Activated naive CD4-positive, alpha-beta T cell treated with anti-CD3 and anti-CD28 coated beads for 36 hours (primary cell): Measurements from ENCODE around the gene SDCCAG8. TPM values are rescaled to one million over a fixed set of nuclear protein-coding genes. Genes with fewer than 3 reads are reported as not detected.

Experiments
- CTCF ChIA-PET: fragments of 350-600 bp; sonication (Branson Sonifier 250); formaldehyde crosslinking; loops from one replicate; lab custom pipeline; 2021; ENCODE audit warnings: antibody characterized with exemption; lab: Charles Lee
- DNase-seq: peaks from one replicate; pipeline ENCODE4 v3.0.0-alpha.2; 2020
- H3K27ac Mint-ChIP-seq: one replicate; pipeline ENCODE4 v1.8.0; 2021; ENCODE audit warnings: mild to moderate bottlenecking, mixed read lengths
- H3K27me3 Mint-ChIP-seq: one replicate; pipeline ENCODE4 v1.8.0; 2021; ENCODE audit warnings: low read depth, mixed read lengths
- H3K36me3 Mint-ChIP-seq: one replicate; pipeline ENCODE4 v1.8.0; 2021; ENCODE audit warnings: low read depth, mixed read lengths
- H3K4me1 Mint-ChIP-seq: one replicate; pipeline ENCODE4 v1.8.0; 2021; ENCODE audit warnings: low read depth, mixed read lengths
- H3K4me3 Mint-ChIP-seq: one replicate; pipeline ENCODE4 v1.8.0; 2021; ENCODE audit warnings: mild to moderate bottlenecking, moderate library complexity, mixed read lengths
- H3K9me3 Mint-ChIP-seq: one replicate; pipeline ENCODE4 v1.8.0; 2021; ENCODE audit warnings: mixed read lengths
- intact Hi-C: fragments of 100-400 bp; cut with micrococcal nuclease; formaldehyde crosslinking; loops from one replicate; pipeline ENCODE4 v1.15.1; 2023
- total RNA-seq, 2 experiments: library from RNA; stranded (reverse); gene quantifications; one replicate each; pipeline ENCODE4 v1.2.3, GENCODE V29; 2021

The SDCCAG8 gene
- total RNA-seq, 2 experiments from 2014 or later: 24.5 to 29.9 TPM

GRCh38 chr1:243292117-243292516 is 36.3 kb downstream of the SDCCAG8 start:
- Mint-ChIP-seq H3K4me3 (no peak overlapping the region), H3K27me3 (no peaks in the 10 kb centered on the region), H3K9me3 (peaks cover 26% of the 10 kb centered on the region), H3K36me3 (peaks cover 76% of the 10 kb centered on the region), H3K4me1 (peaks cover 33% of the 10 kb centered on the region), H3K27ac (no peak overlapping the region)
- CTCF ChIA-PET: no interaction called here
- intact Hi-C loops: no loop called here
- DNase-seq: no peak

GRCh38 chr1:243293941-243294722 is 38.3 kb downstream of the SDCCAG8 start:
- Mint-ChIP-seq H3K4me1 (peaks cover 19% of the 10 kb centered on the region), H3K9me3 (peaks cover 26% of the 10 kb centered on the region), H3K27ac (peak overlapping the region; percentile 73), H3K27me3 (no peaks in the 10 kb centered on the region), H3K4me3 (no peak overlapping the region), H3K36me3 (peaks cover 77% of the 10 kb centered on the region)
- no peak for DNase-seq
- CTCF ChIA-PET: interaction anchor here (0.6 kb wide), 1 partner anchor 1148 kb away, joined by 3 read pairs; no protein-coding TSS in a partner anchor
- intact Hi-C loops: no loop called here

GRCh38 chr1:243294723-243295121 is 38.9 kb downstream of the SDCCAG8 start:
- Mint-ChIP-seq H3K27ac (peak overlapping the region; percentile 73), H3K36me3 (peaks cover 75% of the 10 kb centered on the region), H3K9me3 (peaks cover 26% of the 10 kb centered on the region), H3K4me3 (no peak overlapping the region), H3K4me1 (peaks cover 19% of the 10 kb centered on the region), H3K27me3 (no peaks in the 10 kb centered on the region)
- CTCF ChIA-PET: no interaction called here
- DNase-seq: no peak
- intact Hi-C loops: loop anchor here (1.0 kb wide), 1 partner anchor 7 kb away; no protein-coding TSS in a partner anchor

- Mint-ChIP-seq H3K9me3 (peaks cover 13% of the 10 kb centered on the region), H3K36me3 (peaks cover 56% of the 10 kb centered on the region), H3K4me1 (peaks cover 16% of the 10 kb centered on the region), H3K27ac (no peak overlapping the region), H3K4me3 (no peak overlapping the region), H3K27me3 (no peaks in the 10 kb centered on the region)
- intact Hi-C loops: no loop called here
- DNase-seq: no peak
- CTCF ChIA-PET: no interaction called here
Observed at GRCh38 chr1:243299069-243299468, 43.2 kb downstream of the SDCCAG8 start.

GRCh38 chr1:243301059-243301458 is 45.2 kb downstream of the SDCCAG8 start:
- Mint-ChIP-seq H3K9me3 (peaks cover 5% of the 10 kb centered on the region), H3K36me3 (peaks cover 41% of the 10 kb centered on the region), H3K27me3 (no peaks in the 10 kb centered on the region), H3K27ac (no peak overlapping the region), H3K4me1 (peaks cover 2% of the 10 kb centered on the region), H3K4me3 (no peak overlapping the region)
- CTCF ChIA-PET: no interaction called here
- DNase-seq: no peak
- intact Hi-C loops: no loop called here

GRCh38 chr1:243311809-243312208 is 56.0 kb downstream of the SDCCAG8 start:
- peaks cover 17% of the 10 kb centered on the region for H3K36me3 Mint-ChIP-seq
- no peak overlapping the region for H3K27ac Mint-ChIP-seq
- no peaks in the 10 kb centered on the region for H3K9me3 Mint-ChIP-seq
- no peak overlapping the region for H3K4me3 Mint-ChIP-seq
- CTCF ChIA-PET: no interaction called here
- H3K27me3 Mint-ChIP-seq: no peaks in the 10 kb centered on the region
- intact Hi-C loops: no loop called here
- no peak for DNase-seq
- peaks cover 13% of the 10 kb centered on the region for H3K4me1 Mint-ChIP-seq

GRCh38 chr1:243312952-243313634 is 57.3 kb downstream of the SDCCAG8 start:
- Mint-ChIP-seq H3K4me1 (peaks cover 13% of the 10 kb centered on the region), H3K27me3 (no peaks in the 10 kb centered on the region), H3K4me3 (no peak overlapping the region), H3K27ac (no peak overlapping the region), H3K9me3 (no peaks in the 10 kb centered on the region), H3K36me3 (peaks cover 15% of the 10 kb centered on the region)
- intact Hi-C loops: no loop called here
- CTCF ChIA-PET: no interaction called here
- no peak for DNase-seq

- Mint-ChIP-seq H3K27me3 (no peaks in the 10 kb centered on the region), H3K4me3 (no peak overlapping the region), H3K9me3 (no peaks in the 10 kb centered on the region), H3K27ac (no peak overlapping the region), H3K4me1 (peaks cover 13% of the 10 kb centered on the region), H3K36me3 (peaks cover 11% of the 10 kb centered on the region)
- no peak for DNase-seq
- CTCF ChIA-PET: interaction anchor here (0.5 kb wide), 1 partner anchor 398 kb away, joined by 3 read pairs; no protein-coding TSS in a partner anchor
- intact Hi-C loops: no loop called here
Observed at GRCh38 chr1:243313635-243314536, 58.0 kb downstream of the SDCCAG8 start.

GRCh38 chr1:243315455-243315854 is 59.6 kb downstream of the SDCCAG8 start:
- H3K36me3 Mint-ChIP-seq: peaks cover 14% of the 10 kb centered on the region
- H3K9me3 Mint-ChIP-seq: no peaks in the 10 kb centered on the region
- H3K27ac Mint-ChIP-seq: no peak overlapping the region
- no peak for DNase-seq
- CTCF ChIA-PET: no interaction called here
- intact Hi-C loops: no loop called here
- no peaks in the 10 kb centered on the region for H3K27me3 Mint-ChIP-seq
- peaks cover 13% of the 10 kb centered on the region for H3K4me1 Mint-ChIP-seq
- H3K4me3 Mint-ChIP-seq: no peak overlapping the region

- CTCF ChIA-PET: interaction anchor here (0.7 kb wide), 1 partner anchor 840 kb away, joined by 3 read pairs; no protein-coding TSS in a partner anchor
- H3K27ac Mint-ChIP-seq: no peak overlapping the region
- H3K9me3 Mint-ChIP-seq: no peaks in the 10 kb centered on the region
- intact Hi-C loops: no loop called here
- DNase-seq: no peak
- H3K4me1 Mint-ChIP-seq: peaks cover 13% of the 10 kb centered on the region
- no peaks in the 10 kb centered on the region for H3K27me3 Mint-ChIP-seq
- no peak overlapping the region for H3K4me3 Mint-ChIP-seq
- peaks cover 14% of the 10 kb centered on the region for H3K36me3 Mint-ChIP-seq
Observed at GRCh38 chr1:243315893-243316292, 60.1 kb downstream of the SDCCAG8 start.

- H3K4me1 Mint-ChIP-seq: peaks cover 13% of the 10 kb centered on the region
- H3K27ac Mint-ChIP-seq: no peak overlapping the region
- no peak for DNase-seq
- H3K36me3 Mint-ChIP-seq: peaks cover 14% of the 10 kb centered on the region
- CTCF ChIA-PET: interaction anchor here (0.7 kb wide), 1 partner anchor 840 kb away, joined by 3 read pairs; no protein-coding TSS in a partner anchor
- H3K27me3 Mint-ChIP-seq: no peaks in the 10 kb centered on the region
- H3K4me3 Mint-ChIP-seq: no peak overlapping the region
- intact Hi-C loops: no loop called here
- H3K9me3 Mint-ChIP-seq: no peaks in the 10 kb centered on the region
Observed at GRCh38 chr1:243316366-243316989, 60.6 kb downstream of the SDCCAG8 start.
